HFF-Myc (cell line): Measurements from ENCODE around the gene CAPZB.

Experiments used
- DNase-seq: peaks from one replicate; pipeline ENCODE4 v3.0.0-alpha.2; 2011; ENCODE audit warnings: low read depth; ENCODE audit errors: extremely low read depth
- H3K4me3 ChIP-seq: replicated peaks from 2 replicates; pipeline ENCODE4 v1.5.1; 2011; ENCODE audit warnings: low read depth, mild to moderate bottlenecking, control low read depth, low read length
- CTCF ChIP-seq: IDR thresholded peaks from 2 replicates; pipeline ENCODE4 v1.5.1; 2012; ENCODE audit warnings: mild to moderate bottlenecking, low read depth, low read length, control low read depth; ENCODE audit errors: missing control alignments

Gene CAPZB

GRCh38 chr1:19469004-19469403 is 16.3 kb downstream of the CAPZB start:
- DNase-seq = no peak
- no peak for TF ChIP-seq CTCF
- no peak overlapping the region for H3K4me3 ChIP-seq

GRCh38 chr1:19468397-19468956 is 16.9 kb downstream of the CAPZB start:
- no peak for DNase-seq
- TF ChIP-seq CTCF = no peak
- no peak overlapping the region for H3K4me3 ChIP-seq

- TF ChIP-seq CTCF = no peak
- DNase-seq = no peak
- H3K4me3 ChIP-seq = no peak overlapping the region
These were observed 17.8 kb downstream of the CAPZB start for GRCh38 chr1:19467199-19468187.

GRCh38 chr1:19466112-19466561 is 19.2 kb downstream of the CAPZB start:
- TF ChIP-seq CTCF = no peak
- no peak overlapping the region for H3K4me3 ChIP-seq
- no peak for DNase-seq

GRCh38 chr1:19465650-19466049 is 19.7 kb downstream of the CAPZB start:
- no peak overlapping the region for H3K4me3 ChIP-seq
- no peak for TF ChIP-seq CTCF
- DNase-seq = no peak

GRCh38 chr1:19465123-19465522 is 20.2 kb downstream of the CAPZB start:
- no peak overlapping the region for H3K4me3 ChIP-seq
- DNase-seq = no peak
- TF ChIP-seq CTCF = no peak
